ENCODE data around the gene PPDPF.
A peak's percentile ranks its signal among the peaks of the same experiment; 100 is the strongest.

The PPDPF gene

GRCh38 chr20:63522981-63523611 is 2.5 kb downstream of the PPDPF start:
- no peak for DNase-seq

GRCh38 chr20:63525185-63525584 is 4.6 kb downstream of the PPDPF start:
- DNase-seq = no peak

GRCh38 chr20:63525971-63526370 is 5.4 kb downstream of the PPDPF start:
- DNase-seq = no peak

- DNase-seq = no peak
Measured at GRCh38 chr20:63527184-63527583, 6.6 kb downstream of the PPDPF start.

GRCh38 chr20:63529180-63529860 is 8.8 kb downstream of the PPDPF start:
- DNase-seq = no peak

DNA sequence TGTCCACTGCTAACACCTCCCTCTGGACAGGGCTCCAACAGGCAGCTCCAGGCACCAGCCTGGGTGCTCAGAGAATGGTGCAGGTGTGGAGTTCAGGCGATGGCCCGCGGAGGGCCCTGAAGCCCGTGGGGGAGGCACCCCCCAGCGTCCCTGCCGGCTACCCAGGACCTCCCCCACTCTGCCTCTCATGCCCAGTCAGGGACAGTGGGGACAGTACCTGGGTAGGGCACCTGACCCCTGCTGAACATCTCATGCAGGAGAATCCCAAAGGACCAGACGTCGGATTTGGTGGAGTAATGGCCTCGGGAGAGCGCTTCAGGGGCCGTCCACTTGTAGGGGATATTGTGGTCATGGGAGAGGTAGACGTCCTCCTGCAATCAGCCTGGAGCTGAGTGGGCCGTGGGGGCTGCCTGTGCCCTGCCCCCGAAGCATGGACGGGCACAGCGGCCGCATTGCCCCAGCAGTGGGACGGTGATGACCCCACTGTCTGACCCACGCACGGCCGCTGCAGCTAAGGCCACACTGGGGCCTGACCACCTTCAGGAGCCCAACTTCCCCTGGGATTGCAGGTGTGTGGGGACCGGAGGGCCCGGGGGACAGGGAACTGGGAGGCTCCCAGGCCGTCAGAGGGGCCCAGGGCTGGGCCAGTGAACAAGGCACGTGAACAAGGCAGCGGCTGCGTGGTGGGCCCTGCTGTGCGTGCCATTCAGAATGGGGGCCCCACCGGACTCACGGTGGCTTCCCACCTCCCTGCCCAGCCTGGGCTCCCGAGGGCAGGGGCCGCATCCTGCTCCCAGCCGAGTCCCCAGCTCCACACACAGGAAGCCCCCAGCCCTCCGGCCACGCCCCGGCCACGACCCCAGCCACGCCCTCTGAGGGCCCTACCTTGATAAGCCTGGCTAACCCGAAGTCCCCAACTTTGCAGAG is 9.6 kb downstream of the PPDPF start:
- DNase-seq = no peak

DNA sequence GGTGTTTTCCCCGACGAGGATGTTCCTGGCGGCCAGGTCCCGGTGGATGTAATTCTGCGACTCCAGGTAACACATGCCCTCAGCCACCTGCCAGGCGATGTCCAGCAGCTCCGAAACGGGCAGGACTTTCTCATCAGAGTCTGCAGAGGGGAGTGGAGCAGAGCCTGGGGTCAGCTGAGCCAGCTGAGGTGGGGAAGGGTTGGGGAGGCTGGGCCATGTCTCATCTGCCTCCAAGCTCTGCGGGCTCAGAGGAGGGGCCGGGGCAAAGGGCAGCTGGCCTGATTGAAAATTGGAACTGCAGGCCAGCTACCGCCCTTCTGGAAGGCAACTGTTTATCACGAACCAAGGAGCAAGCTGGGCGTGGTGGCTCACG is 10.2 kb downstream of the PPDPF start:
- no peak for DNase-seq

- DNase-seq = no peak
Measured at GRCh38 chr20:63531686-63532448, 11.3 kb downstream of the PPDPF start.

DNA sequence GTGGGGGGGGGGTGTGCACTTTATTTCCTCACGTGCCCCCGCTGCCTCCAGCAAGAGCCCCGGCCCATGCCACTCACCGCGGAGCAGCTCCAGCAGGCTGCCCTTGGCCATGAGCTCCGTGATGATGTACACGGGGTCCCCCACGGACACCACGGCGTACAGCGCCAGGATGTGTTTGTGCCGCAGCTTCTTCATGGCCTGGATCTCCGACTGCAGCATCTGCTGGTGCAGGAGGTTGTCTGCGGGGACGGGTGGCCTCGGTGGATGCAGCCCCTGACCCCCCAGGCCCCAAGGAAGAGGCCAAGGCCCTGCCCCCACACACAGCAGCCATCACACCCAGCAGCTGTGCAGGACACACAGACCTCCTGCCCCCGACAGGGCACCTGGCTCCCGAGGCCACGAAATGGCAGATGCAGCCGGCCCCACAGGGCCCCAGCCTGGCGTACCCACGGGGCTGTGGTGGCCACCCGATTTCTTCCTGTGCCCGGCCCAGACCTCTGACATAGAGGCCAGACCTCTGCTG is 11.9 kb downstream of the PPDPF start:
- no peak for DNase-seq

DNA sequence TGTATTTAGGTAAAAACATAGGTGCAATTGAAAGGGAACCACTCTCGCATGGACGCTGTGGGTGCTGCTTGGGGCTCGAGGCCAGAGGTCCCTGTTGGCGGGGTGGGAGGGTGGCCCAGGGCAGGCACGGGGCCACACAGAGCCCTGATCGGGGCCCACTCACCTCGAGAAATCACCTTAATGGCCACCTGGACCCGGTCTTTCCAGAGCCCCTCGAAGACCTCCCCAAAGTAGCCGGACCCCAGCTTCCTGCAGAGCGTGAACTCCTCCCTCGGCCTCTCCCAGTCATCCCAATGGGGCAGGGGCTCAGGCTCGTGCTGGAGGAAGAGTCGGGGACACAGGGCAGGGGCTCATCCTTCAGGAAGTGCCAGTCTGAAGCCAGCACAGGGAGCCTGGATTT is 12.8 kb downstream of the PPDPF start:
- DNase-seq = no peak

DNA sequence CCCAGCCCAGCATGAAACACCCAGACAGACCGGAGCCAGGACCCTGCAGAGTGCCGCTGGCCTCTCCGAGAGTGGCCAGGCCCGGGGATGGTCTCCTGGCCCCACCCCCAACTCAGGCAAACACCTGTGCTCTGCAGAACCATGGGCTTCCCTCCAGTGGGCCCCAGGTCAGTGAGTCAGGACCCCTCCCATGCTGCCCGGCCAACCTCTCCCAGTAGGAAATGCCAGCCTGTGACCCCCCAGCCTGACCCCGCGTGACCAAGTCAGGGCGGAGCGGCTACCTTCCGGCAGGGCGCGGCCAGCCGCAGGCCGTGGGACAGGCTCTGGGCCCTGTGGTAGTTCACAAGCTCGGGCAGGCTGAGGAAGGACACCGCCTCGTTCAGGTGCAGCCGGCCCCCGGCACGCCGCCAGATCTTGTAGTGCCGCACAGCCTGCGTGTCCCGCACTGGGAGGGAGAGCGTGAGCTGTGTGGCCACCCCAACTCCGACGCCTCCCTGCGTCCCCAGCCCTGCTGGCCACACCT is 13.4 kb downstream of the PPDPF start:
- DNase-seq = no peak

DNA sequence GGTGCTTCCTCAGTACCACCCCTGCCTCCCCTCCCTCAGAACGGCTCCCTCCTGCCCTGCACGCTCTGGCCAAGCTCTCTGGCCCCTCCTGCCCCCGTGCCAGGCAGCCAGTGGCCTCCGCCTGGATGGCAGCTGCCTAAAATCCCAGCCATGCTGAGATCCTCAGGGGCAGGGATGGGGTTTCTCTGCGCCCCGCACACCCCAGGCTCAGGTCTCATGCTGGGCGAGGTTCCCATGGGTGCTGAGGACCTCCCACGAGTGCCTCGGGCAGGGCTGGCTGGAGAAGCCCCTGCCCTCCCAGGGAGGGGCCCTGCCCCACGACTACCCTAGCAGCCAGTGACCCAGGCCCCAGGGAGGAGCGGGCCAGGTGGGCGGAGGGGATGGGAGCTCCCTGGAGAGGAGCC is 13.9 kb downstream of the PPDPF start:
- DNase-seq = no peak

DNA sequence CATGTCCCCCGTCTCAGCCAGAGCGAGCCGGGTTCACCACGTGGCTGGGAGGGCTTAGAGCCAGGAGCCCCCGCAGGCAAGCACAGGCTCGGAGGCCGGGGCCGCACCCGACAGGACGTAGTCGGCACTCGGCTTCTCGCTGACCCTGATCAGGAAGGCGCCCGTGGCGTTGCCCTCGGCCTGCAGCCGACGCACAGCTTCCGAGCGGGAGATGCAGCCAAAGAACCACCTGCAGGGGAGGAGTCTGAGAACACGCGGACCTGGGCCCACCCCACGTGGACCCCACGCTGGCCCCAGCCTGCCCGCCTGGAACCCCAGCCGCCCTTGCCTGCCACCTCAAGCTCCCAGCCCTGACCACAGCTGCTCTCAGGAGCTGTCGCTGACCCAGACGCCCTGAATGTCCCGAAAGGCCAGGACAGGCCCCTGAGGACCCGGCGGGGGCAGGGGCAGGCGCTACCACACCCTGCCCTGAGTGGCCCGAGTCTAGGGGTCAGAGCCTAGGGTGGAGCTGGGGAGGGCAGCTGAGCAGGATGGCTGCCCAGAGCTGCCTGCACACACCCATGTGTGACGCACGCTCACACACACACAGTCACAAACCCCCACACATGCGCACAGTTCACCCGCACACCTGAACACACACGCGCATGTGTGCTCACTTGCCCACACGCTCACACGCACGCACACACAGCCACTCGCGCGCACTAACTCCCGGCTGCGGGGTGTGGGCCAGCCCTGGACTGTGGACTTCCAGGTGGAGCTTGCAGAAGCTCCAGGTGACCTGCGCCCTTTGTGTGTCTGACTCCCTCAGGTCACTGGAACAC is 14.5 kb downstream of the PPDPF start:
- DNase-seq = no peak

DNA sequence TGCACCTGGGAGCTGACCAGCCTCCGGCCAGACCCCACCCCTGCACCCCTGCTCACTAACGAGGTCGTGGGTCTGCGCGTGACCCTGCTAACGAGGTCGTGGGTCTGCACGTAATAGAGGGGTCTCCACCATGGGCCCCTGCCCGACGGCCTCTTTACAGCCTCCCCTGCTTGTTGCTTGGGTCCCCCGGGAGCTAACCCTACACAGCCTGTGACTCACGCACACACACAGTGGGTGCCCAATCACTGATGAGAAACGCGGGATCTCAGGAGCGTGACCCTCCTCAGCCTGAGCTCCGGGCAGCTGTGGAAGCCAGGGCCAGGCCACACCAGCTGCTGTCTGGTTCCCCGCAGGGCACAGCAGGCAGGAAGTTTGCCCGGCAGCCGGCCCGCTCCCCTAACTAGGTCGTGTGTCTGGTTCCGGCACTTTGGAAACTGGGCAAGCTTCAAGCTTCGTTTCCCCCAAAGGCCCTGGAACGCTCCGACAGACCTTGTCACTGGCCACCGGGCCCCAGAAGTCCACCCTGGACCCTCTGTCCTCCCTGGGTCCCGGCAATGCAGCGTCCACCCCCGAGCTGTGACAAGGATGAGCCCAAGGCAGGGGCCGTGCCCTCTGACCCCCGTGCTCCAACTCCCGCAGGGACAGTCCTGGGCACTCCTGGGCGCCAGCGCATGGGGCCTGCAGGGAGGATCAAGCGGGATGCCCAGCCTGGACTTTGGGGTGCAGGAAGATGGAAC is 15.8 kb downstream of the PPDPF start:
- DNase-seq = no peak

DNA sequence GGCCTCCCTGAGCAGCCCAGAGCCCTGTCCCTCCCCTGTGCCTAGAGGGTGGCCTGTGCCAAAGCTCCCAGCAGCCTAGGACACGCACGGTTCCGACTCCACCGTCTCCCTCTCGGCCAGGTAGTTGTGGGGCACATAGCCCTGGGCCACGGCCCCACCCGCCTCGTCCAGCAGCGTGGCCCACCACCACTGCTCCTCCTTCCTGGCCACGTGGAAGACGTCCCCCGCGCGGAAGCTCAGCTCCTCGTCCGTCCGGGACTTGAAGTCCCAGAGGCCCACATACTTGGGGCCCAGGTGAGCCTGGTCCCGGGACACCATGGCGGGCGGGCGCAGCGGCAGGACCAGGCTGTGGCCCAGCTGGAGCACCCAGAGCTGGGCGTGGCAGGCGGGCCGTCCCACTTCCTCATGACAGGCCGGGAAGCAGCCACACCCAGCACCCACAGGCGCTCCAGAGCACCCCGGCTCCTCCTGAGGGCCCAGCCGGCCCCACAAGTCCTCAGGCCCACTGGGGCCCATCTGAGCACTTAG is 16.5 kb downstream of the PPDPF start, which contains the start of gene PTK6:
Gene PTK6 (minus strand): TSS at position 380 of the 528 bp plus-strand sequence. CDS start 62 bp downstream, at position 318.
- peak; percentile 51 to 52 for DNase-seq

GRCh38 chr20:63537525-63538203 is 17.1 kb downstream of the PPDPF start:
- peak; percentile 92 to 93 for DNase-seq

DNA sequence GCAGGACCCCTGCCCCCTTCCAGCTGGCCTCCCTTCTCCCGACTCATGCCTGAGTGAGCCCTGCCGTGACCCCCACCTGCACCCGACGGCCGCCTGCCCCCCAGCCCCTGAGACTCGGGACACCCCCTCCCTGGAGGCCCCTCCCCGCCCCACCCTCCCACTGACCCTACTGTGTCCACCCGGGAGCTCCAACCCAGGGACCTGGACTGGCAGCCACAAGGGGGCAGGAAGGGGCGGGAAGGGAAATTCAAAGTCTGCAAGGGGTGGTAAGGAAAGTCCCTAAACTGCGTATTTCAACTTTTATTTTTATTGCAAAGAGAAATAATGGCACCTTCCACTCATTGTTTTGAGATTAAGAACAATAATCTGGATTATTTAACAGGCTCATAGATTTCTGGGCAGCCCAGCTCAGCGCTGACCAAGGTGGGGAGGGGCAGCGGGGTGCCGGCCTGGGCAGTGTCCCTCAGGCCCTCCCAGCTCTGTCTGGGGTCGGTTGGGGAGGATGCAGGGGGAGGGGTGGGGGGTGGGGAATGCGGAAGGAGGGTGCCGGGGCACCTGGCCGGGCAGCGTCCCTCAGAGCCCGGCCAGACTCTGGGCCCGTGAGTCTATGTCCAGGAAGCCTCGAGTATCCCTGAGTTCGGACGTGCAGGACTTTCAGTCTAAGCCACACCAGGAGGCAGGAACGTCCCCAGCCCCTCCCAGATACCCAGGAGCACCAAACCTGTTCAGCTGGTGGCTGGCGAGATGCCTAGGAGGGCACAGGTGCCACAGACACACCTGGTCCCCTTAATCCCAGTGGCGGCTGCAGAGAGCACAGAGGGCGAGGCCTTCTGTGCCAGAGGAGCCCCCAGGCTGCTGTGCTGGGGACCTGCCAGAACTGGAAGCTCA is 17.9 kb downstream of the PPDPF start:
- no peak for DNase-seq

- no peak for DNase-seq
Measured at GRCh38 chr20:63539092-63539430, 18.5 kb downstream of the PPDPF start.

All from AML-193 (cell line).